ENCODE results near the gene USH2A.

The USH2A gene

GRCh38 chr1:216140730-216141524, 282.3 kb downstream of the USH2A start:
- no peak for DNase-seq (ENCODE audit: low read depth, low spot score)

- DNase-seq (ENCODE audit: low read depth, low spot score) = no peak
Observed at GRCh38 chr1:216124192-216124781, 299.0 kb downstream of the USH2A start.

GRCh38 chr1:216123446-216124191, 299.6 kb downstream of the USH2A start:
- DNase-seq (ENCODE audit: low read depth, low spot score) = no peak

GRCh38 chr1:216119600-216119999, 303.6 kb downstream of the USH2A start:
- peak; percentile 50 for DNase-seq (ENCODE audit: low read depth, low spot score)

GRCh38 chr1:216114180-216114579, 309.1 kb downstream of the USH2A start:
- DNase-seq (ENCODE audit: low read depth, low spot score) = no peak

DNA sequence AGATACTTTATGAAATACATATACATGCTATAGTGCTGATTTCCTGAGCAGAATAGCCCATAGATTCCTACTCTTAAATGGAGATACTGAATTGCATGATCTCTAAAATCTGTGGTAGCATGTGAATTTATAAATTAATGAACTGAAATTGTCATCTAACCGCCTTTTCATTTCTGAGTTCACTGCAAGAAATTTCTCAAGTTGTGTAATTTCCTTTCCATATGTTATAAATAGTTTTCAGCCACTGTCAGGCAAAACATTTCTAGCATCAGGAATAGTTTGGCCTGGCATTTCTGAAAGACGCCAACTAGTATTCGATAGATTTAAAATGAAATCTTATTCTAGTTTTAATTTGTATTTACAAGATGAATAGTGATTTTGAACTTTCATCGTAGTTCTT, 310.1 kb downstream of the USH2A start:
- DNase-seq (ENCODE audit: low read depth, low spot score) = no peak

GRCh38 chr1:216111842-216112241, 311.4 kb downstream of the USH2A start:
- no peak for DNase-seq (ENCODE audit: low read depth, low spot score)

DNA sequence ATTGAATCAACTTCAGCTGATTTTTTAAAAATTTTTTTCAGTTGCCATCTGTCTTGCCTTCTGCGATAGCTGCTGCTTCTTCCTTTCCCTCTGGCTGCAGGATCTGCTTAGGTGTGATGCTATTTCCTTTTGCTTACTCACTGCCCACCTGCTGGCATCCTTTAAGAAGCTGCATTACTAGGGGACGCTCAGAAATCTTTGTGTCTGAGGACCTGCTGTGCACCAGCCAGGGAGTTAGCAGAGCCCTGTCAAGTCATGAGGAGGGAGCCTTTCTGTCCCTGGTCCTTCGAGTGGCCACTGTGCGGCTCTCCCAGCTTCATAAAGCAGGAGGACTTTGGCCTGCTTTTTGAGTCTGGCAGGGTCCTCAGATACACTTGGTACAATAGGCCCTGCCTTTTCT, 327.8 kb downstream of the USH2A start:
- DNase-seq (ENCODE audit: low read depth, low spot score) = no peak

DNA sequence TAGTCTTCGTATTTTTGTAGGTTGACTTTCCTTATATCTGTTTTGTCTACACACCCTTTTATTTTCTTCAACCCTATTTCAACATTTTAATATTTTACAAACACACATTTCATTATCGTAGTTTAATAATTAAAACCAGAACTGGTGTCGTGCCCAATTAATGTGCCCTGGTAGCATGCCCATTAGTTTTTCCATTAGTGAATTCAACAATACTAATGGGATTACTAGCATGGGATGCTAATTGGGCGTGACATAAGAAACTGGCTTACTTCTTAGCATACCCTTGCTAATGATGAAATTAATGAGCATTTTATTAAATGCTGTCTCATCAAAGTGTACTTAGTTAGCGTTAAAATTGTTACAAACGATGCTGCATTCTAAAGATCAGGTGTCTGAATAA, 332.7 kb downstream of the USH2A start:
- no peak for DNase-seq (ENCODE audit: low read depth, low spot score)

GRCh38 chr1:216086678-216087077, 336.6 kb downstream of the USH2A start:
- DNase-seq (ENCODE audit: low read depth, low spot score) = no peak

- DNase-seq (ENCODE audit: low read depth, low spot score) = no peak
Observed at GRCh38 chr1:216081445-216081844, 341.8 kb downstream of the USH2A start.

DNA sequence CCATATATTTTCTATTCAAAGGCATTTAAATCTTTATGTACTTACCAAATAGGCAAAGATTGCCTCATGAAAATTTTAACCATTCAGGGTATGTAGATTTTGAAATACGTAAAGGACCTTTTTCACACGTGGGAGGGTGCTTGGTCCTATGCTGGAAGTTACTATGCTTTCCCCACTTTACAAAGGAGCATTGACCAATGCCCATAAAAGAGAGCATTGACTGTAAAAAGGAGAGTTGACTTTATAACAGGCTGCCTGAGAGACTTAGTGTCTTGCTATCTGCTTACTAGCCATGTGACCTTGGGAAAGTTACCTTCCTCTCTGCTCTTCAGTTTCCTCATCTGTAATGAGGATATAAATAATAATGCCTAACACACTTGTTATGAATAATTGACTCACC, 346.5 kb downstream of the USH2A start:
- DNase-seq (ENCODE audit: low read depth, low spot score) = no peak

- peak; percentile 61 for DNase-seq (ENCODE audit: low read depth, low spot score)
Observed at GRCh38 chr1:216075339-216075738, 347.9 kb downstream of the USH2A start.

DNA sequence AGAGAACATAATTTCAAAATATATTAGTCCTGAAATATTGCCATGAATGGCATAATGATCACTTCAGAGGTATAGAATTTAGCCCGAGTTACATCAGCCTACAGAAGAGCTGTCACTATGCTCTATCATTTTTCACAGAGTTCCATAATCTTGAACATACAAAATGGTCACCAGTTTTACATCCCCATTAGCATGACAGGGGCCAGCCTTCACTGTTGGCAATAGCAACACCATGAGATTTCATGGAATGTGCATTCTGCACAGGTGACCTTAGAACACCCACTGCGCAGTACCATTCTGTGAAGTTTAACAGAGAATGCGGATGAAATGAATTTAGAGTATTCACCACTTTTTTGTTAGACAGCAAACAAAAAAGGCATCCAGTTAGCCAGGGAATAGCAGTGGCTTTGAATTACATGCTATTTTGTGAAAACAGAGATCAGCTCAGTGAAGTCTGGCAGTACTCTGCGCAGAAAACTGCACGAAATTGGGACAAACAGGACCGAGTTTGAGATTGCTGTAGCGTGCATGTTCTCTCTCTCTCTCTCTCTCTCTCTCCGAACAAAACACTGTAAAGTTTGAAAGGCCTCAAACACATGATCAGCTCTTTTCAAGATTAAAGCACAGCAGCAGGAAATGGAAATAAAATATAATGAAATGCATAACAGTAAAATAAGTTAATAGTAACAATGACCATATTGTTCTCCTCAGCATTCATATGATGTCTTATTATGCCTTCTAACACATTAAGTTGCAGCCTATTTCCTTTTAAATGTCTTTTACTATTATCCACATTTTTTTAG, 349.3 kb downstream of the USH2A start:
- DNase-seq (ENCODE audit: low read depth, low spot score) = peak; percentile 17

GRCh38 chr1:216071262-216071661, 352.0 kb downstream of the USH2A start:
- no peak for DNase-seq (ENCODE audit: low read depth, low spot score)

- DNase-seq (ENCODE audit: low read depth, low spot score) = no peak
Observed at GRCh38 chr1:216064643-216065042, 358.6 kb downstream of the USH2A start.

DNA sequence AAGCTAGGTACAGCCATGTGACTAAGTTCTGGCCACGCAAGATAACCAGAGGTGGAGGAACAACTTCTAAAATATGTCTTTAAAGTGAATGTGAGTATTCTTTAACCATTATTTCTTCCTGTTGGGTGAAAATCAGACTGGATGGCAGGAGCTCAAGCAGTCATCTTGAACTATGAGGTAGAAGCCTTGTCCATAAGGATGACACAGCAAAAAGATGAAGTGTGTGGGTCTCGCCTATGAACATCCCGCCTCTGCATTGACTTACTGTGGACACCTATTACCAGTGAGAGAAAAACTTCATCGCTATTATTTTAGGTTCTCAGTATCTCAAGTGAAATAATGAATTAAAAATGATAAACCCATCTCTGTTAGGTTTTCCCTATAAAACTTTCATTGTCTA, 365.3 kb downstream of the USH2A start:
- no peak for DNase-seq (ENCODE audit: low read depth, low spot score)

- DNase-seq (ENCODE audit: low read depth, low spot score) = no peak
Observed at GRCh38 chr1:216057063-216057462, 366.2 kb downstream of the USH2A start.

- no peak for DNase-seq (ENCODE audit: low read depth, low spot score)
Observed at GRCh38 chr1:216055004-216055403, 368.2 kb downstream of the USH2A start.

- DNase-seq (ENCODE audit: low read depth, low spot score) = peak; percentile 50
Observed at GRCh38 chr1:216054600-216054999, 368.6 kb downstream of the USH2A start.

DNA sequence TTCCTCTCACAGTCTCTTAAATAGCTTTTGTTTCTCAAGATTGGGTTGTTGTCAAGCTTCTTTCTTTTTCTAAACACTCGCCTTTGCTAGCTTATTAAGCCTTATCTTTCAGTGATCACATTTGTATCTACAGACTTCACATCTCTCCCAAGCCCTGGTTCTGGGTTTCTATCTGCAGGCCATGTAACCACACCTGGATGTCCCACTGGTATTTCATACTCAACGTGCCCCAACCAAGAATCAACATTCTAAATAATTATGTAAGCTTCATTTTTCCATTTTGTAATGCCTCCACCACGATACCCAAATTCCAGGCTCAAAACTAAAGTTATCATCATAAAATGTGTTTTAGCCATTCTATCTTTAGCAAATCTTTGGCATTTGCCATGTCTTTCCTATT, 372.2 kb downstream of the USH2A start:
- no peak for DNase-seq (ENCODE audit: low read depth, low spot score)

All from astrocyte of the hippocampus (primary cell).